CD4-positive, alpha-beta T cell (primary cell): Measurements from ENCODE around the gene EPHA1. TPM values are rescaled to one million over a fixed set of nuclear protein-coding genes. Genes with fewer than 3 reads are reported as not detected.
"Not testable (repeated sequence)": the region's sequence is repeated elsewhere in the genome, so short reads cannot be mapped to it uniquely, and the experiment has no call there.

Experiments
- ATAC-seq: fragments of 200-7000 bp; cut with Tn5 transposase; one replicate; pipeline ENCODE4 v1.10.0; 2022; ENCODE audit warnings: mild to moderate bottlenecking; ENCODE audit not compliant: poor library complexity
- CTCF ChIA-PET: fragments of 350-600 bp; sonication (Branson Sonifier 250); formaldehyde crosslinking; loops from one replicate; lab custom pipeline; 2021; ENCODE audit warnings: antibody characterized with exemption, inconsistent platforms; lab: Charles Lee
- POLR2A ChIA-PET: fragments of 350-600 bp; sonication (Branson Sonifier 250); formaldehyde crosslinking; loops from one replicate; lab custom pipeline; 2021; ENCODE audit warnings: antibody characterized with exemption, inconsistent platforms; lab: Charles Lee
- DNase-seq, 14 experiments: peaks; one replicate each; pipeline ENCODE4 v3.0.0-alpha.2; 2013 to 2020; ENCODE audit warnings: mixed read lengths in 2 of 14
- H3K27ac ChIP-seq, 2 donors: one replicate each; pipeline versions ENCODE4 v1.5.1 to v1.7.0; 2013; ENCODE audit warnings: low read length in 2 of 2, low read depth in 1 of 2, mild to moderate bottlenecking in 1 of 2
- H3K27me3 ChIP-seq, 2 experiments: 1 replicate in 1 of 2; 2 replicates in 1 of 2; pipeline versions ENCODE4 v1.6.1 to v1.7.0; 2013; ENCODE audit warnings: low read length in 2 of 2, control low read depth in 1 of 2, mild to moderate bottlenecking in 1 of 2, moderate library complexity in 1 of 2; ENCODE audit not compliant: insufficient read depth in 2 of 2, control insufficient read depth in 1 of 2
- H3K36me3 ChIP-seq: one replicate; pipeline ENCODE4 v1.6.1; 2013; ENCODE audit warnings: low read length, control low read depth; ENCODE audit not compliant: insufficient read depth
- H3K4me1 ChIP-seq: one replicate; pipeline ENCODE4 v1.6.1; 2013; ENCODE audit warnings: low read length, control low read depth; ENCODE audit not compliant: insufficient read depth
- H3K4me3 ChIP-seq: one replicate; pipeline ENCODE4 v1.5.1; 2013; ENCODE audit warnings: mild to moderate bottlenecking, low read length, moderate library complexity
- H3K9me3 ChIP-seq, 2 experiments: 1 replicate in 1 of 2; 2 replicates in 1 of 2; pipeline versions ENCODE4 v1.6.1 to v1.7.0; 2013; ENCODE audit warnings: low read length in 2 of 2, mild to moderate bottlenecking in 2 of 2, control low read depth in 1 of 2, moderate library complexity in 1 of 2; ENCODE audit not compliant: control insufficient read depth in 1 of 2, insufficient read depth in 1 of 2
- H3K27ac Mint-ChIP-seq: one replicate; pipeline ENCODE4 v1.8.0; 2020; ENCODE audit warnings: mixed read lengths
- H3K27me3 Mint-ChIP-seq: one replicate; pipeline ENCODE4 v1.8.0; 2021; ENCODE audit warnings: mixed read lengths
- H3K36me3 Mint-ChIP-seq: one replicate; pipeline ENCODE4 v1.8.0; 2021; ENCODE audit warnings: low read depth, mixed read lengths
- H3K4me1 Mint-ChIP-seq: one replicate; pipeline ENCODE4 v1.8.0; 2021; ENCODE audit warnings: low read depth, mixed read lengths
- H3K4me3 Mint-ChIP-seq: one replicate; pipeline ENCODE4 v1.8.0; 2020; ENCODE audit warnings: mild to moderate bottlenecking, mixed read lengths
- H3K9me3 Mint-ChIP-seq: one replicate; pipeline ENCODE4 v1.8.0; 2020; ENCODE audit warnings: mixed read lengths
- intact Hi-C, 2 experiments: fragments of 100-400 bp; cut with DNase I in 1 of 2; cut with micrococcal nuclease in 1 of 2; formaldehyde crosslinking; loops; one replicate each; pipeline versions ENCODE4 v1.15.1 to v1.9.0; 2023 to 2025; cut with DNase I, micrococcal nuclease
- total RNA-seq, 174 experiments: library from RNA in 2 of 174; stranded (reverse) in 2 of 174; gene quantifications; one replicate each; pipeline ENCODE4 v1.2.3 and lab custom pipeline; 2021 to 2026
- TF ChIP-seq, protein P1 (sequence below): fragments of 200-600 bp; IDR thresholded peaks from one replicate; pipeline ENCODE4 v1.8.0; 2022; ENCODE audit warnings: antibody characterized with exemption, mild to moderate bottlenecking

The EPHA1 gene
- total RNA-seq, 2 experiments from 2014 or later, result 16.0 to 19.0 TPM

- no peaks in the 10 kb centered on the region for H3K36me3 ChIP-seq
- TF ChIP-seq, protein P1, sequence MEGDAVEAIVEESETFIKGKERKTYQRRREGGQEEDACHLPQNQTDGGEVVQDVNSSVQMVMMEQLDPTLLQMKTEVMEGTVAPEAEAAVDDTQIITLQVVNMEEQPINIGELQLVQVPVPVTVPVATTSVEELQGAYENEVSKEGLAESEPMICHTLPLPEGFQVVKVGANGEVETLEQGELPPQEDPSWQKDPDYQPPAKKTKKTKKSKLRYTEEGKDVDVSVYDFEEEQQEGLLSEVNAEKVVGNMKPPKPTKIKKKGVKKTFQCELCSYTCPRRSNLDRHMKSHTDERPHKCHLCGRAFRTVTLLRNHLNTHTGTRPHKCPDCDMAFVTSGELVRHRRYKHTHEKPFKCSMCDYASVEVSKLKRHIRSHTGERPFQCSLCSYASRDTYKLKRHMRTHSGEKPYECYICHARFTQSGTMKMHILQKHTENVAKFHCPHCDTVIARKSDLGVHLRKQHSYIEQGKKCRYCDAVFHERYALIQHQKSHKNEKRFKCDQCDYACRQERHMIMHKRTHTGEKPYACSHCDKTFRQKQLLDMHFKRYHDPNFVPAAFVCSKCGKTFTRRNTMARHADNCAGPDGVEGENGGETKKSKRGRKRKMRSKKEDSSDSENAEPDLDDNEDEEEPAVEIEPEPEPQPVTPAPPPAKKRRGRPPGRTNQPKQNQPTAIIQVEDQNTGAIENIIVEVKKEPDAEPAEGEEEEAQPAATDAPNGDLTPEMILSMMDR, result no peak
- no peak overlapping the region for H3K4me3 ChIP-seq
- no peak for ATAC-seq
- Mint-ChIP-seq H3K27ac (no peak overlapping the region), H3K9me3 (no peaks in the 10 kb centered on the region), H3K4me3 (no peak overlapping the region), H3K36me3 (peaks cover 31% of the 10 kb centered on the region), H3K4me1 (peaks cover 13% of the 10 kb centered on the region), H3K27me3 (no peaks in the 10 kb centered on the region)
- no peaks in the 10 kb centered on the region for H3K27me3 ChIP-seq
- DNase-seq, result no peak
- H3K4me1 ChIP-seq, result no peaks in the 10 kb centered on the region
- intact Hi-C loops, result no loop called here
- H3K9me3 ChIP-seq, result no peaks in the 10 kb centered on the region
- ChIA-PET POLR2A (no interaction called here), CTCF (no interaction called here)
- no peak overlapping the region for H3K27ac ChIP-seq
Measured at GRCh38 chr7:143426479-143427142, 18.0 kb upstream of the EPHA1 start.

- POLR2A ChIA-PET, H3K27ac Mint-ChIP-seq, H3K27me3 Mint-ChIP-seq, H3K9me3 Mint-ChIP-seq, H3K4me3 Mint-ChIP-seq, H3K4me1 ChIP-seq, H3K27me3 ChIP-seq, ATAC-seq, H3K4me3 ChIP-seq, H3K36me3 ChIP-seq, DNase-seq, H3K9me3 ChIP-seq, intact Hi-C loops, H3K27ac ChIP-seq: not testable (repeated sequence)
- peaks cover 21% of the 10 kb centered on the region for H3K4me1 Mint-ChIP-seq
- H3K36me3 Mint-ChIP-seq, result peaks cover 51% of the 10 kb centered on the region
- CTCF ChIA-PET, result interaction anchor here (1.4 kb wide), 1 partner anchor 184 kb away, joined by 3 read pairs; no protein-coding TSS in a partner anchor
Measured at GRCh38 chr7:143424476-143424875, 15.8 kb upstream of the EPHA1 start.

- no peak for DNase-seq
- intact Hi-C loops, result no loop called here
- no peak overlapping the region for H3K4me3 Mint-ChIP-seq
- CTCF ChIA-PET, result no interaction called here
- peaks cover 70% of the 10 kb centered on the region for H3K36me3 Mint-ChIP-seq
- peaks cover 32% of the 10 kb centered on the region for H3K4me1 Mint-ChIP-seq
- Histone ChIP-seq H3K36me3 (peaks cover 4% of the 10 kb centered on the region), H3K27me3 (no peaks in the 10 kb centered on the region), H3K4me1 (no peaks in the 10 kb centered on the region), H3K27ac (no peak overlapping the region), H3K9me3 (no peaks in the 10 kb centered on the region), H3K4me3 (no peak overlapping the region)
- TF ChIP-seq, protein P1, result no peak
- H3K9me3 Mint-ChIP-seq, result no peaks in the 10 kb centered on the region
- H3K27ac Mint-ChIP-seq, result no peak overlapping the region
- ATAC-seq, result no peak
- POLR2A ChIA-PET, result no interaction called here
- no peaks in the 10 kb centered on the region for H3K27me3 Mint-ChIP-seq
Measured at GRCh38 chr7:143422033-143422432, 13.4 kb upstream of the EPHA1 start.

GRCh38 chr7:143420624-143421023 is 12.0 kb upstream of the EPHA1 start:
- H3K36me3 ChIP-seq, intact Hi-C loops, H3K4me3 ChIP-seq, H3K4me3 Mint-ChIP-seq, H3K4me1 ChIP-seq, H3K27ac ChIP-seq, DNase-seq, H3K9me3 Mint-ChIP-seq, H3K9me3 ChIP-seq, H3K27ac Mint-ChIP-seq, H3K27me3 ChIP-seq, ATAC-seq, H3K27me3 Mint-ChIP-seq, POLR2A ChIA-PET: not testable (repeated sequence)
- peaks cover 70% of the 10 kb centered on the region for H3K36me3 Mint-ChIP-seq
- CTCF ChIA-PET, result interaction anchor here (0.9 kb wide), 1 partner anchor 180 kb away, joined by 3 read pairs; no protein-coding TSS in a partner anchor
- H3K4me1 Mint-ChIP-seq, result peaks cover 32% of the 10 kb centered on the region
